OCI-M2 (cell line): ENCODE measurements around the gene LASP1.

Source experiments
- DNase-seq: peaks from one replicate; lab custom pipeline; 2025; ENCODE audit not compliant: unreplicated experiment; lab: John Stamatoyannopoulos, UW

The LASP1 gene

GRCh38 chr17:38885728-38886642 is 16.1 kb downstream of the LASP1 start:
- DNase-seq: no peak

- no peak for DNase-seq
Observed at GRCh38 chr17:38886643-38887010, 16.8 kb downstream of the LASP1 start.

- no peak for DNase-seq
Observed at GRCh38 chr17:38888842-38889241, 19.0 kb downstream of the LASP1 start.

GRCh38 chr17:38889745-38890409 is 20.0 kb downstream of the LASP1 start:
- no peak for DNase-seq

GRCh38 chr17:38890410-38890746 is 20.5 kb downstream of the LASP1 start:
- DNase-seq: no peak

GRCh38 chr17:38891441-38891840 is 21.6 kb downstream of the LASP1 start:
- DNase-seq: no peak

- DNase-seq: no peak
Observed at GRCh38 chr17:38892083-38892482, 22.2 kb downstream of the LASP1 start.

- DNase-seq: no peak
Observed at GRCh38 chr17:38892620-38893019, 22.8 kb downstream of the LASP1 start.

- no peak for DNase-seq
Observed at GRCh38 chr17:38893113-38893512, 23.3 kb downstream of the LASP1 start.

- DNase-seq: no peak
Observed at GRCh38 chr17:38893607-38894006, 23.7 kb downstream of the LASP1 start.

- DNase-seq: no peak
Observed at GRCh38 chr17:38894276-38894675, 24.4 kb downstream of the LASP1 start.

- no peak for DNase-seq
Observed at GRCh38 chr17:38896346-38896954, 26.6 kb downstream of the LASP1 start.

GRCh38 chr17:38897176-38897575 is 27.3 kb downstream of the LASP1 start:
- no peak for DNase-seq

- DNase-seq: no peak
Observed at GRCh38 chr17:38897671-38898290, 27.9 kb downstream of the LASP1 start.

GRCh38 chr17:38898291-38898679 is 28.4 kb downstream of the LASP1 start:
- DNase-seq: no peak

GRCh38 chr17:38898812-38899348 is 29.0 kb downstream of the LASP1 start:
- no peak for DNase-seq

GRCh38 chr17:38899421-38899820 is 29.6 kb downstream of the LASP1 start:
- no peak for DNase-seq

GRCh38 chr17:38900978-38901656 is 31.3 kb downstream of the LASP1 start:
- no peak for DNase-seq

- DNase-seq: no peak
Observed at GRCh38 chr17:38903404-38903803, 33.5 kb downstream of the LASP1 start.

GRCh38 chr17:38904892-38905291 is 35.0 kb downstream of the LASP1 start:
- DNase-seq: no peak

GRCh38 chr17:38905375-38905774 is 35.5 kb downstream of the LASP1 start:
- DNase-seq: no peak
